Mucosa of rectum (tissue), 2 donors: Measurements from ENCODE around the gene PHOX2B.
"Not testable (repeated sequence)": the region's sequence is repeated elsewhere in the genome, so short reads cannot be mapped to it uniquely, and the experiment has no call there.

Source experiments
- H3K27ac ChIP-seq, 2 donors: one replicate each; pipeline ENCODE4 v1.7.0; 2013; ENCODE audit warnings: inconsistent platforms in 2 of 2, low read depth in 2 of 2, low read length in 2 of 2
- H3K27me3 ChIP-seq, 2 donors: one replicate each; pipeline ENCODE4 v1.7.0; 2013; ENCODE audit warnings: low read length in 2 of 2; ENCODE audit not compliant: control insufficient read depth in 2 of 2, insufficient read depth in 2 of 2
- H3K36me3 ChIP-seq, 2 donors: one replicate each; pipeline ENCODE4 v1.7.0; 2013; ENCODE audit warnings: low read length in 2 of 2; ENCODE audit not compliant: control insufficient read depth in 2 of 2, insufficient read depth in 2 of 2
- H3K4me1 ChIP-seq, 2 donors: one replicate each; pipeline ENCODE4 v1.7.0; 2013; ENCODE audit warnings: low read length in 2 of 2, mild to moderate bottlenecking in 1 of 2; ENCODE audit not compliant: control insufficient read depth in 2 of 2, insufficient read depth in 2 of 2
- H3K4me3 ChIP-seq, 2 donors: one replicate each; pipeline ENCODE4 v1.7.0; 2013; ENCODE audit warnings: low read length in 2 of 2
- H3K9ac ChIP-seq, 2 donors: one replicate each; pipeline ENCODE4 v1.7.0; 2013; ENCODE audit warnings: low read length in 2 of 2, low read depth in 1 of 2, mild to moderate bottlenecking in 1 of 2
- H3K9me3 ChIP-seq, 2 donors: one replicate each; pipeline ENCODE4 v1.7.0; 2013; ENCODE audit warnings: low read length in 2 of 2; ENCODE audit not compliant: control insufficient read depth in 2 of 2
- donor health status: healthy.
- donor health status: Normal muscosa, but diverticular disease.

The PHOX2B gene

DNA sequence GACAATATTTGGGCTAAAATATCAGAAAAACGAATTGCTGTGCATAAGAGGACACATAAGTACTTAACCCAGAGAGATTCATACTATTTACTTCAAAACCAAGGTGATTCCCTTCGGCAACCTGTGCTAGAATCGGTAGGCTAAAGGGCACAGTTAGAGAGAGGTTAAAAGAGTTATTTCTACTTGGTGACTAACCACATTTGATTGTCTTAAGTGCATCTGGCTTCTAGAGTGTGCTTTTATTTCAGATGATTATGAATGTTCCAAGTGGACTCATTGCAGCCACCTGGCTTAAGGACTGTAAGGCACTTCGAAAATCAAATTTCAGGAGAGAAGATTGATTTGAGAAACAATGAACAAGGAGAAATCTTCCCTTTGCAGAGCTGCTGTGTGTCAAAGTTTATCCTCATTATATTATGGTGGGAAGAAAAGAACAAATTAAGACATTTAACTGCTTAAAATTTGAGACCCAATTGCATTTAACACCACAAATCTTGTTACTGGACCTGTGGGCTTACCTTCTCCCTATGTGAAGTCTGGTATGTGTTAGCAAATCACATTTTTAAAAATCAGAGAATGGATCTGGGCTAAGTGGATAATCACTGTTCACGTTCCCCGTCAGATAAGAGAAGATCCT is 34.0 kb downstream of the PHOX2B start:
- Histone ChIP-seq H3K36me3 (no peaks in the 10 kb centered on the region), H3K27ac (no peak overlapping the region), H3K9me3 (no peaks in the 10 kb centered on the region), H3K4me1 (no peaks in the 10 kb centered on the region), H3K9ac (no peak overlapping the region), H3K4me3 (no peak overlapping the region), H3K27me3 (no peaks in the 10 kb centered on the region)

GRCh38 chr4:41713768-41714167 is 34.8 kb downstream of the PHOX2B start:
- Histone ChIP-seq H3K9ac (no peak overlapping the region), H3K27ac (no peak overlapping the region), H3K36me3 (no peaks in the 10 kb centered on the region), H3K4me3 (no peak overlapping the region), H3K4me1 (no peaks in the 10 kb centered on the region), H3K9me3 (no peaks in the 10 kb centered on the region), H3K27me3 (no peaks in the 10 kb centered on the region)

DNA sequence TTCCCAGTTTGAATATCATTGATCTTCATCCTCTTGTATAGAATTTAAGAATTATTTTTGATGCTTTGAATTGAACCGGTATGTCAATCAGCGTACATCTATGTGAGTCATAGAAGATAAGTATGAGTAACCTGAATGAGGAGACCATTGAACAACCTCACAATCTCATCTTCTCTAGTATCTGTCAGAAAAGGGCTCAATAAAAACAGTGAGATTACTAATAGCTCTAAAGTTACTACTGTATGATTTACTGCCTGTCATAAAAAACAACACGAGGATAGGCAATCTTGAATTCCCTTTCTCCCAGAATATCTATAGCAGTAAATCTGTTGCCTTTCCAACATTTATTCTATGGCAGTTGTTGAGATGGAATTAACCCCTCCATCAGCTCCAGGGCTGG is 36.1 kb downstream of the PHOX2B start:
- no peaks in the 10 kb centered on the region for H3K27me3 ChIP-seq
- no peak overlapping the region for H3K9ac ChIP-seq
- H3K4me1 ChIP-seq: no peaks in the 10 kb centered on the region
- H3K4me3 ChIP-seq: no peak overlapping the region
- no peaks in the 10 kb centered on the region for H3K36me3 ChIP-seq
- no peak overlapping the region for H3K27ac ChIP-seq
- no peaks in the 10 kb centered on the region for H3K9me3 ChIP-seq

- H3K4me1 ChIP-seq, H3K36me3 ChIP-seq, H3K4me3 ChIP-seq, H3K9ac ChIP-seq, H3K27ac ChIP-seq, H3K9me3 ChIP-seq, H3K27me3 ChIP-seq: not testable (repeated sequence)
Observed at GRCh38 chr4:41711654-41712053, 36.9 kb downstream of the PHOX2B start.

DNA sequence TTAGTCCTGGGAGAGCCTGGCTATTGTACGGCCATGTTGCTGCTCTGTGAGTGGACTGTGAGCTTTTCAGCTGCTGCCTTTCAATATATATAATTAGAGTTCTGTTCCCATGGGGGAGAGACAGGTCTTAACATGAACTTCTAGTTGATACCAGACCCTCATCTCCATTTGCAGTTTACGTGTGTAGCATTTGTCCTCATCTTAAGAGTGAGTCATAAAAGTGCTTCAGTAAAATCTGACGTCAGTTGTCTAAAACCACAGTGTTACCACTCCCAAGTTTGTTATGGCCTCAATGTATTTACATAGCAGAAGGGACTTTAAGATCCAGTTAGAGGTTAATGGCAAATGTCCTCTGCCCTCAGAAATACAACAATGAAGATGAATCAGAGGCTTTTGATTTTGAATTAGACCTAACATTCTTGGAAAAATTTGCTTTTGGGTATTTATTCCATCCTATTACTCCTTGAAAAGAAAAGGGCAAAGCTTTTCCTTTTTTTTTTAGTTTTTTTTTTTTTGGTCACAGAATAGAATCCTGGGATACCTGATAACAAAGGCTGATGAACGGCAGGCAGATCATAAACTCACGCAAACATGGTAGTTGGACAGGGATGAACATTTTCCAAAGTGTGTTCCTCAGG is 38.6 kb downstream of the PHOX2B start:
- Histone ChIP-seq H3K36me3 (no peaks in the 10 kb centered on the region), H3K9ac (no peak overlapping the region), H3K9me3 (no peaks in the 10 kb centered on the region), H3K27me3 (no peaks in the 10 kb centered on the region), H3K27ac (no peak overlapping the region), H3K4me1 (no peaks in the 10 kb centered on the region), H3K4me3 (no peak overlapping the region)

DNA sequence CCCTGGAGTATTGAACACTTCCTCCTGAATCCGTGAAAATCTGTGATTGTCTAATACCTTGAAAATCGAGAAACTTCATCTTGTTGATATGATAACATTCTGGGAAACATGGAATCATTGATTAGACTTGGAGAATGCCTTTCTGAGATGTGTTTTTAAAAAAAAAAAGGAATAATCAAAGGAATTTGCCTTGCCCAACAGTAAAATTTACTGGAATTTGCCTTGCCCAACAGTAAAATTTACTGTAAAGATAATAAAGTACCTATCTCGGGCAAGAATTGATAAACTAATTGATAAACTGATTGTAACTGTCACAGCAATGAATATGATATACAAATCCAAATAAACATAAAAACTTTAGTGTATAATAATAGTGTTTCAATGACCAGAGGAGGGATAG is 44.7 kb downstream of the PHOX2B start:
- Histone ChIP-seq H3K9ac (no peak overlapping the region), H3K27ac (no peak overlapping the region), H3K36me3 (no peaks in the 10 kb centered on the region), H3K9me3 (no peaks in the 10 kb centered on the region), H3K4me3 (no peak overlapping the region), H3K4me1 (no peaks in the 10 kb centered on the region), H3K27me3 (peaks cover 0 to 3% of the 10 kb centered on the region in 2 donors)

GRCh38 chr4:41702770-41703169 is 45.8 kb downstream of the PHOX2B start:
- Histone ChIP-seq H3K9ac (no peak overlapping the region), H3K4me1 (no peaks in the 10 kb centered on the region), H3K27me3 (peaks cover 0 to 3% of the 10 kb centered on the region in 2 donors), H3K9me3 (no peaks in the 10 kb centered on the region), H3K4me3 (no peak overlapping the region), H3K36me3 (no peaks in the 10 kb centered on the region), H3K27ac (no peak overlapping the region)

DNA sequence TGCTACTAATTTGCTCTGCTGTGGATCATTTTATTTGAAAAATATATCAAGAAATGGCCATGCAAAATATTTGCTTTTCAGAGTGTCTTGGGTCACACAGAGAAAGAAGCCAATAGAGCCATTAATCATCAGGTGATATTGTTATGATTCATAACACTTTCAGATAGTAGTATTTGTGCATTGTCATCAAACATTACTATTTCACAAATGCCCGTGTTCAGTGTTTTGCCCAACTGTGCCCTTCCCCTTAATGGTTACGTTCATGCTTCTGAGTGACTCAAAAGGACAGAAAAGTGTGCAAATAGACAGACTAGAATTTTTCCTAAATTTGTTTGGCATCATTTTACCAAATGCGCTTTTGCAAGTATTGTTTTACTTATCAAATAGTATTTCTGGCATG is 46.5 kb downstream of the PHOX2B start:
- Histone ChIP-seq H3K9ac (no peak overlapping the region), H3K27ac (no peak overlapping the region), H3K9me3 (no peaks in the 10 kb centered on the region), H3K36me3 (no peaks in the 10 kb centered on the region), H3K27me3 (peaks cover 0 to 3% of the 10 kb centered on the region in 2 donors), H3K4me3 (no peak overlapping the region), H3K4me1 (no peaks in the 10 kb centered on the region)

GRCh38 chr4:41696763-41697162 is 51.8 kb downstream of the PHOX2B start:
- Histone ChIP-seq H3K4me1 (no peaks in the 10 kb centered on the region), H3K9ac (no peak overlapping the region), H3K4me3 (no peak overlapping the region), H3K36me3 (no peaks in the 10 kb centered on the region), H3K27me3 (no peaks in the 10 kb centered on the region), H3K27ac (no peak overlapping the region), H3K9me3 (no peaks in the 10 kb centered on the region)

GRCh38 chr4:41696131-41696530 is 52.4 kb downstream of the PHOX2B start:
- no peak overlapping the region for H3K9ac ChIP-seq
- H3K36me3 ChIP-seq: peaks cover 0 to 1% of the 10 kb centered on the region in 2 donors
- no peaks in the 10 kb centered on the region for H3K4me1 ChIP-seq
- no peak overlapping the region for H3K27ac ChIP-seq
- H3K9me3 ChIP-seq: no peaks in the 10 kb centered on the region
- H3K27me3 ChIP-seq: no peaks in the 10 kb centered on the region
- H3K4me3 ChIP-seq: no peak overlapping the region
